Femur (tissue), 1 donor: ENCODE results near the gene UGP2.
A peak's percentile ranks its signal among the peaks of the same experiment; 100 is the strongest.

Source experiments
- DNase-seq: peaks from one replicate; pipeline ENCODE4 v3.0.0-alpha.2; 2017

Gene UGP2

DNA sequence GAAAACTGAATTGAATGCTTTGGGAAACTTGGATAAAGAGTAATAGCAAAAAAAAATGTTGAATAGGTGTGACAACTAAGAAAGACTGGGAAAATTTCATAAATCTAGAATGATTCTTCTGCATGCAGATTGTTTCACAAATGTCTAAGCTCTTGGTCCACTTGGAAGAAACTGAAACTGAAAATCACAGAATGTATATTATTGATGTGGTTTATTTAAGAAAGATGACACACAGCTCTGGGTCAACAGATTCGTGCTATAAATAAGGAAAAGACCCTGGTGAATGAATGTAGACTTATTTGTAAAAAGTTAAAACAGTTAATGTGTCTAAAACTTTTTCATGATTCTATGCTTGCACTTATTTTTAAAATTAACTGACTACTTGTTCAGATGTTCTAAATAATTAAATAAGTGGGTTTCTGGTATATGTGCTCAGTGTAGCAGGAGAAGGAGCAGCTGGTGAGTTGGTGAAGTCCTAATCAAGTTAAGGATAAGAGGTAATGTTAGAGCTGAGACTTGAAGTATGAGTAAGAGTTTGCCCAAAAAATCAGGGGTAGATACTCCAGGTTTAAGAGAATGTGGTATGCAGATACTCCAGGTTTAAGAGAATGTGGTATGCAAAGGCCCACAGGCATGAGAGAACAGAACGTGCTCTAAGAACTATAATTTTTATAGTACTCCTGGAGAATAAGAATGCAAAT lies 24.5 kb downstream of the UGP2 start:
- no peak for DNase-seq

GRCh38 chr2:63870679-63871078 lies 29.0 kb downstream of the UGP2 start:
- DNase-seq = no peak

- DNase-seq = no peak
Measured at GRCh38 chr2:63871864-63872263, 30.2 kb downstream of the UGP2 start.

GRCh38 chr2:63872571-63873328 lies 31.1 kb downstream of the UGP2 start:
- no peak for DNase-seq

DNA sequence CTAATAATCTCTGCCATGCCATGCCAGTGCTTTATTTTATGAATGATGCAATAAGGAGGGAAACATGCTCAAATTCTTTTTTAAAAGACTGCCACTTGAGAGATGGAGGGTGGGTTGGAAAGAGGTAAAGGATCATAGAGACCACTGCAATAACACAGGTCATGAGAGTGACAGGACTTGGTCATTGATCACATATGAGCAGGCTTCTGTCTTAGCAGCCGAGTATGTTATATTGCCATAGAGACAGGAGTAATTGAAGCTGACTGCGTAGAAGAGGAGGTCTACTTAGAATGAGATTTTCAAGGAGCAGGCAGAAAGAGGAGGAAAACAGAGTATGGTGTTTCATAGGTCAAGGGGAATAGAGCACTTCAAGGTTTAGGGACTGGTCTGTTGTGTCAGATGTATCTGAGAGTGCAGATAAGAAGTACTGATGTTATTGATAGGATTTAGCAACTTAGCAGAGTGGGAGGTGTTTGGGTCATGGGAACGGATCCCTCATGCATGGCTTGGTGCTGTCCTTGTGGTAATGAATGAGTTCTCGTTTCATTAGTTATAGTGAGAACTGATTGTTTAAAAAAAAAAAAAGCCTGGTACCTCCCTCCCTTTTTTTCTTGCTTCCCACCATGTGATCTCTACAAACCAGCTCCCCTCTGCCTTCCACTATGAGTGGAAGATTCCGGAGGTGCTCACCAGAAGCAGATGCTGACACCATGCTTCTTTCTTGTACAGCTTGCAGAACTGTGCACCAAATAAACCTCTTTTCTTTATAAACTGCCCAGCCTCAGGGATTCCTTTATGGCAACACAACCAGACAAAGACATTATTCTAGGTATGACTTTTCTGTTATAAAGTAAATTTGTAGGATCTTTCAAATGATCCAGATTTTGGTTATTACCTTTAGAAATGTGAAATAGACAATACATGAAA lies 32.8 kb downstream of the UGP2 start:
- DNase-seq = no peak

GRCh38 chr2:63875131-63875527 lies 33.4 kb downstream of the UGP2 start:
- no peak for DNase-seq

- peak; percentile 32 for DNase-seq
Measured at GRCh38 chr2:63875559-63876245, 34.0 kb downstream of the UGP2 start.

DNA sequence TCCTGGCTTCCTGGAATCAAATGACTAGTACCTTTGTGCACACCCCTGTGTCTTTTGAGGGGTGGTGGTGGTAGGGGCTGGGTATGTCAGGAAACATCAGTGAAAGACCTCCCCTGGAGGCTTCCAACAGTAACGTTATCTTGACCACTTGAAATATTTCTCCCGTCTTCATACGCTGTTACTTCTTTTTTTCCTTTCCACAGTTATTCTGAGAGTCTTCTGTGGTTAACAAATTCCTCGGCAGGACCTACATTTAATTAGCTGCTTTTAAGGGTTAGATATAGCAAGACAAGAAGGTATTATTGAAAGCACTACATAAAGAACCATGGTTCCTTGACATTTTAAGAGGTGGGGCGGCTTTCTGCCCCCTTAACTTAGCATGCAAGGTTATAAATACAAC lies 34.6 kb downstream of the UGP2 start:
- no peak for DNase-seq

DNA sequence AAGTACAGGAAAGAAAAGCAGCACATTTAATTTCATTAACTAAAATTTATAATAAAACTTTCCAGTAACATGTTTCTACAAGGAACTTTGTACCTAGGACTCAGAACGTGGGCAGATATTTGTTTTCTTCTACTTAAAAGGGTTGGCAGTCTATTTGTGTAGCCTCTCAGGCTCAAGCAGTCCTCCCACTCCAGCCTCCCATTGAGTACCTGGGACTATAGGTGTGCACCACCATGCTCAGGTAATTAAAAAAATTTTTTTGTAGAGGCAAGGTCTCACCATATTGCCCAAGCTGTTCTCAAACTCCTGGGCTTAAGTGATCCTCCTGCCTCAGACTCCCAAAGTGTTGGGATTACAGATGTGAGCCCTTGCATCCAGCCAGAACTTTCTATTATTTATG lies 36.8 kb downstream of the UGP2 start:
- DNase-seq = no peak

DNA sequence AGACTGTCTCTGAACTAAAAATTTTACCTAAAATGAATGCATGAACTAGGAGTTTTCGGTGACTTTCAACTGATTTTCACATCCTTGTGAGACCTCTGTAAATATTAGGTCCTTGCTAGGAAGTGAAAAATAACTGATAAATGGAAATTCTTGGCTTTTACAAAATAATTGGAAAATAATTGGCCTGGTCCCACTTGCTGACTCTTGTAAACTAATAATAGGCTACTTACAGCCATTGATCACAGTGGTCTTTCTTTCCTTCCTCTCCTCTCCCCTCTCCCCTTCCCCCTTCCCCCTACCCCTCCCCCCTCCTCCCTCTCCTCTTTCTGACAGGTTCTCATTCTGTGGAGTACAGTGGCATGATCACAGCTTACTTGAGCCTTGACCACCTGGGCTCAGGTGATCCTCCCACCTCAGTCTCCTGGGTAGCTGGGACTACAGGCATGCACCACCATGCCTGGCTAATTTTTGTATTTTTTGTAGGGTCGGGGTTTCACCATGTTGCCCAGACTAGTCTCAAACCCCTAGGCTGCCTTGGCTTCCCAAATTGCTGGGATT lies 38.3 kb downstream of the UGP2 start:
- DNase-seq = no peak

- no peak for DNase-seq
Measured at GRCh38 chr2:63880625-63881024, 38.9 kb downstream of the UGP2 start.

- DNase-seq = no peak
Measured at GRCh38 chr2:63881205-63881604, 39.5 kb downstream of the UGP2 start.

DNA sequence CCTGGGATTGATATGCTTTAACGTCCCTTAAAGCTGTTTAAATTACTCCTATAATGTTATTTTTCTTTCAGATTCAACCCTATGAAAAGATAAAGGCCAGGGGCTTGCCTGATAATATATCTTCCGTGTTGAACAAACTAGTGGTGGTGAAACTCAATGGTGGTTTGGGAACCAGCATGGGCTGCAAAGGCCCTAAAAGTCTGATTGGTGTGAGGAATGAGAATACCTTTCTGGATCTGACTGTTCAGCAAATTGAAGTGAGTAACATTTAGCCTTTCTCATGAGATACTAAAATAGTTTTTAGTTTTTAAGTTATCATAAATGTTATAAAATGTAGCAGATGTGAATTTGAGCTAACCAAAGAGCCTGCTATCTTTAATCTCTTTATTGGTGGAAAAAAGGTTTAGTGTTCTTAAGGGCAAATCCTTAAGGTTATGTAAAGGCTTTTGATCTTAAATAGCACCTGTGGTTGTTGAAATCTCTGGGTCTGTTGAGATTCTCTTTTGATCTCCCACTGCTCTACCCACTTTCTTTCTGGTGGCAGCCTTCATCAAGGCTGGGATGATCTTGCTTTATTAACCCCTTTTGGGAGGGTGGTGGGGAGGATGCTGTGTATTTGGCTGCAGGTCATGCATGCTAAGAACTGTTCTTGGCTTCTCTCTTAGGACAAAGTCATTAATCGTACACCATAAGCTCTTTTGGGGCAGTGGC lies 40.9 kb downstream of the UGP2 start:
- no peak for DNase-seq

DNA sequence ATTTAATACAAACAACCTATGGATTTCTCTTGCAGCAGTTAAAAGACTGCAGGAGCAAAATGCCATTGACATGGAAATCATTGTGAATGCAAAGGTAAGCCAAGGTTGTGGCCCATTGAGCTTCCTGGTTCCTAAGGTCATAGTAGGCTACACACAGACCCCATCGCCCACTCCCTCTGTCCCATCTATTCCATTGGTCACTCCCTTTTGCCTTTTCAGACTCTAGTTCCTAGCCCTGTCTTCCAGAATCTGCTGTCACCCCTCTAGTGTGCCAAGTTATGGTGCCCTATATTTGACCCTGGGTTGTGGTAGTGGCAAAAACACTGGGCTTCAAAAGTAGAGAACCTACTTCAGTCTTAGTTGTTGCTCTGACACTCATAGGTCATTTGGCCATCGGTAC lies 44.7 kb downstream of the UGP2 start:
- DNase-seq = no peak

DNA sequence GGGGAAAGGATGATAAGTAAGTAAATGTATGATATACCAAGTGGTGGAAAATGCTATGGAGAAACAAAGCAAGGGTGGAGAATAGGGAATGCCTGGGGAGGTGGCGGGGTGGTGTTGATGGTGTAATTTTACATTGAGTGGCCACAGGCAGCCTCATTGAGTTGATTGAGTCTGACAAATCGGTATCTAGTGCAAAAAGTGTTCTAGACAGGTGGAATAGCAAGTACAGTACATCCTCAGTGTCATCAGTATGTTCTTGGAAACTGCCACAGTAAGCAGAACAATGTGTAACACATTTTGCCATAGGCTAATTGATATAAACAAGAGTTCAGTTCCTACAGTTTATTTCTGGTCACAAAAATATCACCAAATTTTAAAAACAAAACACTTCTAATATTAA lies 46.4 kb downstream of the UGP2 start:
- no peak for DNase-seq

GRCh38 chr2:63888490-63889402 lies 47.0 kb downstream of the UGP2 start:
- peak; percentile 38 for DNase-seq

DNA sequence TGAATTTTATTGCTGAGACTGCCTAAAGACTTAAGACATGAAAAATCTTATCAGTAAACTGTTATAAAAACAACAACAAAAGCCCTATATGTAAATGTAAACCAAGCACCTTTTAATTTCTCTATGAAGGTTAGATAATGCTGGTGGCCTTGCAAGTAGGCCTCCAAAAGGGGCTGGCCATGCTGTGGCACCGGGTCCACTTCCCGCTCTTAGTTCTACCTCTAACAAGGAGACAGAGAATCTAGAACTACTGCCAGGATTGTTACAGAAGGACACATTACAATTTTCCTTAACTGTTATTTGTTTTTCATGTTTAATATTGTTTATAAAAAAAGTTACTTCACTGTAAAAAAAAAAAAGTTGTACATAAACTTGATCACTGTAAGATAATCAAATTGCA lies 49.0 kb downstream of the UGP2 start:
- no peak for DNase-seq

DNA sequence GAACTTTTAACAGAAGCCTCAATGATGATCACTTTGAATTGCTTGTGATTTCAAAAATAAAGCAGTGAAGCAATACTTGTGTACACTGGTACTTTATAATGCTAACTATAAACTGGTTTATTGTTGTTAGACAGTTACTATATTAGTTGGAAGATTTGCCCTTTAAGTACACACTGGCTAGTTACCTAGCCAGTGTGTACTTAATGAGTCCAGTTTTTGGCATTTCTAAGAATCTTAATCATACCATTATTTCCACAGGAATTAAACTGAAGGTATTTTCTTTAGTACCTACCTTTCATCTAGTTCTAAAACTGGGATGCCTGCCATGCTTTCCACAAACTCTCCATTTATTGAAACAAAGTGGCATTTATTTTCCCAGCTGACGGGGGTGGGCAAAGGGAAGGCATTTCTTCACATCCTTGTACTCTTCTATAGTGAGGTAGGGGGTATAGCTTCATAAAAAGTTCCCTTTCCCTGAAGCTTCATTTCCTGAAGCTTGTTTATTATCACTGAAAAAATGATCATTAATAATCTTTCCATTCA lies 49.9 kb downstream of the UGP2 start:
- DNase-seq = no peak

GRCh38 chr2:63893163-63893562 lies 51.5 kb downstream of the UGP2 start:
- DNase-seq = no peak

GRCh38 chr2:63894167-63894566 lies 52.5 kb downstream of the UGP2 start:
- DNase-seq = no peak
